ENCODE results near the gene SLC25A46. TPM values are rescaled to one million over a fixed set of nuclear protein-coding genes. Genes with fewer than 3 reads are reported as not detected.

SLC25A46 gene
- total and polyA plus RNA-seq, 3 donors from 2014 or later = 38.4 to 42.9 (median 42.3) TPM

DNA sequence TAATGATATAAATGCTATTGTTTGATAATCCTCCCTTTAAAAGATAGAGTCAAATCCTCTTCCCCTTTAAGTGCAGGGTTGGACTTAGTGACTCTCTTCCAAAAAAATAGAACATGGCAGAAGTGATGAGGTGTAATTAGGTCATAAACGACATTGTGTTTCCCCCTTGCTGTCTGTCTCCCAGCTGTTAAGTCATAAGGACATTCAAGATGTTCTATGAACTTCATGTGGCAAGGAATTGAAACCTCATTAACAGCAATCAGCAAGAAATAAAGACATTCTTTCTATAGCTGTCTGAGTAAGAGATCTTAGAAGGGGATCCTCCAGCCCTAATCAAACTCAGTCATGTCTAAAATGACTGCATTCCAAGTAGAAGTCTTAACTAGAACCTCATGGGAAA, 3.3 kb upstream of the SLC25A46 start:
- whole genome bisulfite sequencing, 2 donors = 36 to 45% methylated on average over 1 of the region's 1 CpG
- no peaks in the 10 kb centered on the region for H3K9me3 ChIP-seq
- no peak for DNase-seq
- no peak overlapping the region for H3K4me3 ChIP-seq
- no peak for TF ChIP-seq POLR2A (IDR thresholded peaks at IDR 0.05)
- TF ChIP-seq, protein P1, sequence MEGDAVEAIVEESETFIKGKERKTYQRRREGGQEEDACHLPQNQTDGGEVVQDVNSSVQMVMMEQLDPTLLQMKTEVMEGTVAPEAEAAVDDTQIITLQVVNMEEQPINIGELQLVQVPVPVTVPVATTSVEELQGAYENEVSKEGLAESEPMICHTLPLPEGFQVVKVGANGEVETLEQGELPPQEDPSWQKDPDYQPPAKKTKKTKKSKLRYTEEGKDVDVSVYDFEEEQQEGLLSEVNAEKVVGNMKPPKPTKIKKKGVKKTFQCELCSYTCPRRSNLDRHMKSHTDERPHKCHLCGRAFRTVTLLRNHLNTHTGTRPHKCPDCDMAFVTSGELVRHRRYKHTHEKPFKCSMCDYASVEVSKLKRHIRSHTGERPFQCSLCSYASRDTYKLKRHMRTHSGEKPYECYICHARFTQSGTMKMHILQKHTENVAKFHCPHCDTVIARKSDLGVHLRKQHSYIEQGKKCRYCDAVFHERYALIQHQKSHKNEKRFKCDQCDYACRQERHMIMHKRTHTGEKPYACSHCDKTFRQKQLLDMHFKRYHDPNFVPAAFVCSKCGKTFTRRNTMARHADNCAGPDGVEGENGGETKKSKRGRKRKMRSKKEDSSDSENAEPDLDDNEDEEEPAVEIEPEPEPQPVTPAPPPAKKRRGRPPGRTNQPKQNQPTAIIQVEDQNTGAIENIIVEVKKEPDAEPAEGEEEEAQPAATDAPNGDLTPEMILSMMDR (IDR thresholded peaks at IDR 0.05) = no peak
- H3K4me1 ChIP-seq = no peaks in the 10 kb centered on the region
- H3K27ac ChIP-seq = no peak overlapping the region
- intact Hi-C loops (cut with DNase I; ENCODE audit: low total_unique reads) = no loop called here
- H3K36me3 ChIP-seq (ENCODE audit: low read depth, missing control alignments) = no peaks in the 10 kb centered on the region
- H3K27me3 ChIP-seq = no peaks in the 10 kb centered on the region

DNA sequence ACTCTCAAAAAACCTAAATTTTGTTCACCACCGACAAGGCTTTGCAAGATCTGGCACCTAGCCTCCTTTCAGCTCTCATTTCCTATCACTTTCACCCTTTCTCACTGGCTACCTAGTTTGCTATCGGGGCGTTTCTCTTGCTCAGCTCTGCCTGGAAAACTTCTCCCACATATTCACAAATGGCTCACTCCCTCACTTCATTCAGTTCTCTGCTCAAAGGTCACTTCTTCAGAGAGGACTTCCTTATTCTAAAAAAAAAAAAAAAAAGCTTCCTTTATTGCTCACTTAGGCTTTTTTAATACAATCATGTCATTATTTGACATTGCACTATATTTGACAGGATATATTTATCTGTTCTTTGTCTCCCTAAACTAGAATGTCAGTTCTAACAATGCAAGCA, 2.1 kb upstream of the SLC25A46 start:
- 49 to 56% methylated on average over 3 of the region's 3 CpGs for WGBS, 2 donors
- no peak for DNase-seq
- no peaks in the 10 kb centered on the region for H3K27me3 ChIP-seq
- H3K9me3 ChIP-seq = no peaks in the 10 kb centered on the region
- H3K27ac ChIP-seq = no peak overlapping the region
- no peaks in the 10 kb centered on the region for H3K36me3 ChIP-seq (ENCODE audit: low read depth, missing control alignments)
- no peaks in the 10 kb centered on the region for H3K4me1 ChIP-seq
- no peak for TF ChIP-seq POLR2A (IDR thresholded peaks at IDR 0.05)
- TF ChIP-seq, protein P1 (IDR thresholded peaks at IDR 0.05) = no peak
- H3K4me3 ChIP-seq = no peak overlapping the region
- intact Hi-C loops (cut with DNase I; ENCODE audit: low total_unique reads) = no loop called here

DNA sequence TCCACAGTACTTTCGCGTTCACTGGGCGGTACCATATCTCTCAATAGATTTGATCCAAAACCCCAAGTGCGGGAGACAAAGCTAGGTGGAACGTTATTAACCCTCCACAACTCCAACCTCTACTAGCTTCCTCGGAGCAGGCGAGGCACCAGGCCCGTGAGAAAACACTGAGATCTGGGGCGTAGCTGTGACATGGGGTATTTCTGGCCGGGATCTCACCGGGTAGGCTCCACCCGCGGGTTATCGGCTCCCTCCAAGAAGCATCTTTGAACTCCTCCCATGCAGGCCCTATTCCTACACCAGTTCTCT, 350 bp upstream of the SLC25A46 start:
- intact Hi-C loops (cut with DNase I; ENCODE audit: low total_unique reads) = no loop called here
- WGBS, 2 donors = 0% methylated on average over 14 of the region's 14 CpGs
- H3K36me3 ChIP-seq (ENCODE audit: low read depth, missing control alignments) = no peaks in the 10 kb centered on the region
- no peaks in the 10 kb centered on the region for H3K27me3 ChIP-seq
- H3K4me3 ChIP-seq = peak overlapping the region; percentile 91 to 98
- no peaks in the 10 kb centered on the region for H3K9me3 ChIP-seq
- DNase-seq = no peak
- H3K27ac ChIP-seq = peak overlapping the region; percentile 62 to 73
- TF ChIP-seq, protein P1 (IDR thresholded peaks at IDR 0.05) = no peak
- no peak for TF ChIP-seq POLR2A (IDR thresholded peaks at IDR 0.05)
- H3K4me1 ChIP-seq = no peaks in the 10 kb centered on the region

DNA sequence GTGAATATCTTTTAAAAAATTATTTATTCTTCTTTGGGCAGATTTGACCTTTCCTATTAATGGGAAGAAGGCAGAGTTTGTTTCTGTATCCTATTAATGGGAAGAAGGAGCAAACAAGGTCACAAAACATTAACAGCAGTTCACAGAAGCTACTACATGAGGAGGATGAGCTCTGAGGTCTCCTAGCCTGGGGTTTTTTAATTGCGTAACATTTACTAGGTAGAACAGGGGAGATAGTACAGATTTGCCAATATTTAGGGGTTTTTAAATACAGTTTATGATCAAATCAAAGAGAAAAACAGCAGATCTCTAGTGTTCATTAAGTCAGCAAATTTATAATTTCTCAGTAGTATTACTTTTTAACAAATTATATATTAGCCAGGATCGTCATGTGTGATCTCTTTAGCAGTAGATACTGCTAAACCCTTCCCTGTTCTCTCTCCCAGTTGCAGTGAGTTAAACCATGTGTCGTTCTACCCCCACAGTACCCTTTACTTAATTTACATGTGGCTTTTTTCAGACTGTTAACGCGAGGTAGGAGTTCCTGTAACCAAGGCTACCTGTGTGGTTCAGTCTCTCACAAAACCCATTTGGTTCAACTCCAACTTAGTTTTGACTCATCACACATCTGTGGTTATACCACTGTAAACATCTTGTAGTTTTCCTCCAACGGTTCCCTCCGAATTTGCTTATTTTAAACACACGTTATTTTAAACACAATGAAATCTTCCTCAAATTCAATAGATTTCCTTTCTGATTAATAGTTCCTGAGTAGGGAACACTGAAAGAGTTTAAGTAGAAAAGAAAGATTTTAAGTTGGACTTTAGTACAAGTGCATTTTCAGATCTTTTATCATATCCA, 13.3 kb downstream of the SLC25A46 start:
- DNase-seq = no peak
- Histone ChIP-seq H3K36me3 (ENCODE audit: low read depth, missing control alignments) (no peaks in the 10 kb centered on the region), H3K27ac (no peak overlapping the region), H3K4me1 (no peaks in the 10 kb centered on the region), H3K4me3 (no peak overlapping the region), H3K9me3 (no peaks in the 10 kb centered on the region), H3K27me3 (no peaks in the 10 kb centered on the region)
- 85 to 86% methylated on average over 8 of the region's 8 CpGs for WGBS, 2 donors
- intact Hi-C loops (cut with DNase I; ENCODE audit: low total_unique reads) = no loop called here
- TF ChIP-seq, protein P1 (IDR thresholded peaks at IDR 0.05) = no peak
- TF ChIP-seq POLR2A (IDR thresholded peaks at IDR 0.05) = no peak

DNA sequence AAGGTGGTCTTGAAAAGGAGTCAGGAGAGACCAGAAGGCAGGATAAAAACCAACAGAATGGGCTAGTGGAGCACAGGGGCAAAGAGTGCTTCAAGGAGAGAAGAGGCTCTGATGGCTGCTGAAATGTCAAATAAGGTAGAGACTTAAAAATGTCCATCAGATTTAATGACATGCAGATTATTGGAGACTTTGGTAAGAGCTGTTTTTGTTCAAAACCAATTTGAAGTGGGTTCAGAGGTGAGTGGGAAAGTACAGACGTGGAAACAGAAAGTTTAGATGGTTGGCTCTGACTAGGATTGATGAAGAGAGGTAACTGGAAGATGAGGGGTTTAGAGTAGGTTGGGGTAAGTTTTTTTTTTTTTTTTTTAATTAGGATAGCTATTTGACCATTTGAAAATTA, 14.1 kb downstream of the SLC25A46 start:
- no peaks in the 10 kb centered on the region for H3K27me3 ChIP-seq
- no peaks in the 10 kb centered on the region for H3K4me1 ChIP-seq
- DNase-seq = no peak
- no peaks in the 10 kb centered on the region for H3K9me3 ChIP-seq
- no peaks in the 10 kb centered on the region for H3K36me3 ChIP-seq (ENCODE audit: low read depth, missing control alignments)
- TF ChIP-seq, protein P1 (IDR thresholded peaks at IDR 0.05) = no peak
- TF ChIP-seq POLR2A (IDR thresholded peaks at IDR 0.05) = no peak
- WGBS, 2 donors = 74 to 83% methylated on average over 1 of the region's 1 CpG
- intact Hi-C loops (cut with DNase I; ENCODE audit: low total_unique reads) = no loop called here
- H3K4me3 ChIP-seq = no peak overlapping the region
- no peak overlapping the region for H3K27ac ChIP-seq

All from testis (tissue), 3 donors.